GM18508 (cell line): ENCODE data around the gene MBTD1.

ENCODE experiments used
- ATAC-seq: cut with Tn5 transposase; IDR thresholded peaks from one replicate; pipeline ENCODE4 v1.9.1; 2021; ENCODE audit warnings: moderate number of reproducible peaks; ENCODE audit not compliant: insufficient read depth, unreplicated experiment

MBTD1 gene

GRCh38 chr17:51152766-51153209, 107.1 kb downstream of the MBTD1 start:
- no peak for ATAC-seq

DNA sequence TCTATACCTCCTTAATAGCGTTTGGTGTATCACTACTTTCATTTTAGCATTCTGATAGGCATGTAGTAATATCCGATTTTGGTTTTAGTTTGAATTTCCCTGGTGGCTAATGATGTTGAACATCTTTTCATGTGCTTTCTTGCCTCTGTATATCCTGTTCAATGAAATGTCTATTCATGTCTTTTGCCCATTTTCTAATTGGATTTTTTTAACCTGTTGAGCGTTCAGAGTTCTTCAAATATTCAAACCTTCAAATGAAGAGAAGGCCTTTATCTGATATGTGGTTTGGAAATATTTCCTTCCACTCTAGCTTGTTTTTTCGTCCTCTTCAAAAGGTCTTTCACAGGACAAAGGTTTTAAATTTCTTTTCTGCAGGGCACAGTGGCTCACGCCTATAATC, 108.9 kb downstream of the MBTD1 start:
- ATAC-seq = no peak

- ATAC-seq = no peak
These were observed 110.7 kb downstream of the MBTD1 start for GRCh38 chr17:51149163-51149562.

DNA sequence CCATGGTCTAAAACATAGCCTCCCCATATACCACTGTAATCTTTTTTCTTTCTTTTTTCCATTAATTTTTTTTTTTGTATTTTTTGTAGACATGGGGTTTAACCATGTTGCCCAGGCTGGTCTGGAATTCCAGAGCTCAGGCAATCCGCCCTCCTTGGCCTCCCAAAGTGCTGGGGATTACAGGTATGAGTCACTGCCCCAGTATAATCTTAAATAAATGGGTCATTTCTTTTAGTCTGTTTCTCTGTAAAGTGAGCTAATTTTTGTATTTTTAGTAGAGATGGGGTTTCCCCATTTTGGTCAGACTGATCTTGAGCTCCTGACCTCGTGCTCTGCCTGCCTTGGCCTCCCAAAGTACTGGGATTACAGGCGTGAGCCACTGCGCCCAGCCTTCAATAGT, 112.2 kb downstream of the MBTD1 start:
- no peak for ATAC-seq

DNA sequence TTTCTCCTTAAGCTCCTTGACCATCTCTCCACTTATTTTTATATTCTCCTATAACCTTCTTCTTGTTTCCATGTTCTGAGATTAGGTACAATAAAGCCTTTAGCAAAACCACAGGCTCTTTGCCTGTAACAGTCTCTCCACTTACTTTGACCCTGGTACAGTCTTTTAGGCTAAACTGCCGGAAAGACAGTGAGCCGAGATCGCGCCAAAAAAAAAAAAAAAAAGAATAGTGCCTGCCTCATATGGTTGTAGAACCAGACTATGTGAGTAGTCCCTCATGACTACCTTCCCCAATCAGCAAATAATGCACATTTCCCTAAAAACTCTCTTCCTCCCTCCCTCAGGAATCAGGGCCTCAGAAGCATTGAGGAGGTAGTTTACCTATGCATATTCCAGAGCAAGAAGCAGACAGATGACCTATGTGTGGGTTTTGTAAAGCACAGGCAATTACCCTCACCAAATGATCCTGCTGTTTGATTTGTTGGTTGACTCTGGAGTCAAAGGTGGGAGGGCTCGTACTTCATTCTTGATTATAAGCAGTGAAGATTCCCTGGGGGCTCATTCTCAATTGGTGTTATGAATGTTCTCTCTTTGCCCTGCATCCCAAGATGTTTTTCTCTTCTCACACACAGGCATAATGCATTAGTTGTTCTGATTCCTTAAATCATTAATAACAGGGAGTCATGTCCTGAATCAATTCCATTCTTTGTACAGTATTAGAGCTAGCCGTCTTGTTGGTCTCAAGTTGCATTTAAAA, 115.4 kb downstream of the MBTD1 start:
- ATAC-seq = no peak

GRCh38 chr17:51142597-51142996, 117.3 kb downstream of the MBTD1 start:
- ATAC-seq = no peak

- no peak for ATAC-seq
These were observed 123.9 kb downstream of the MBTD1 start for GRCh38 chr17:51135956-51136355.

DNA sequence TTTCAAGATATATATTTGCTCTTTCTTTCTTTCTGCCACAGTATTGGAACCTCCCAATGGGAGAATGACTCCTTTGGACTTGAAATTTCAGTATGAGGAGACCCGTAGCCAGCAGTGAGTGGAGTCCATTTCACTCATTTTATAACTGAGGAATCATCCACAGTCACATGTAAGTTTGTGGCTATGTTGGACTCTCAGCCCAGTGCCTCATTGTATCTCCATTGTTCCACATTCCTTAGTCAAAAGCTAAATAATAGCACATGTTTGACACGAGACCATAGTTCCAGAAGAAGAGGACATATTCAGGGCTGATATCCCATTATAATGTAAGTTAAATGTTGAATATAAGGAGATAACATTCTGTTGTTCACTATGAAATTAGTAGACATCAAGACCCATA, 126.5 kb downstream of the MBTD1 start:
- no peak for ATAC-seq

DNA sequence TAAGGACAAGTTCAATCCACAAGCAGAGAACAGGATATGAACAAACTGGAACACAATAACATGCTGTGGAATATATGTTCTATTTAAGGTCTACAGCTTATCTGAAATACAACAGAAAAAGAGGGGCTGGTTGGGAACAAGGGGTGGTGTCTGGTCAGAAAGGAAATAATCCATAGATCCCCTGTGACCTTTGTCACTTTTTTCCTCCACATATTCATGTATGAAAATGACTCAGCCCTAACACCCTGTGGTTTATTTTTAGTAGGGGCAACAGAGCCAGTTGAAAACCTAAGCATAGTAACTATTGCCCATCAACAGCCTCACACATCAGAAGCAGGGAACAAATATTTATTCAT, 126.9 kb downstream of the MBTD1 start:
- no peak for ATAC-seq

DNA sequence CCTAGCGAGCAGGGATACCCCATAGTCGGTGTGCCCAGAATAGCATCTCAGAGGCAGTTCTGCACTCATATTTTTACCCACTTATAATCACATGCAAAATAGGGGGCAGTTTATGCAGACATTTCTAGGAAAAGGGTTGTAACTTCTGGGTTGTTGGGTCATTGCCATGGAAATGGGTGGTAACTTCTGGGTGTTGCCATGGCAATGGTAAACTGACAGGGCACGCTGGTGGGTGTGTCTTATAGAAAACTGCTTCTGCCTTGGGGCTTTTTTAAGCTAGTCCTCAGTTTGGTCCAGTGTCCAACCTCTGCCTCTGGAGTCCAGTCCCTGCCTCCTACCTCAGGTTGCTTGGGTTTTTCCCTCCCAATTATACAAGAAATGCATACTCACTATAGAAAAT, 131.8 kb downstream of the MBTD1 start:
- no peak for ATAC-seq
